ENCODE measurements around the gene RNU6-9.

- TF ChIP-seq CTCF (IDR thresholded peaks at IDR 0.05) = no peak
- TF ChIP-seq EP300 (IDR thresholded peaks at IDR 0.05) = no peak
- TF ChIP-seq POLR2AphosphoS5 (IDR thresholded peaks at IDR 0.05) = no peak
Measured at GRCh38 chr19:903266-903797, 10.0 kb downstream of the RNU6-9 start.

Measured in suprapubic skin (tissue), 4 donors.